ENCODE measurements around the gene SLC9A3. TPM values are rescaled to one million over a fixed set of nuclear protein-coding genes. Genes with fewer than 3 reads are reported as not detected.

Gene SLC9A3
- total RNA-seq, 2 donors from 2014 or later: 78.1 to 170 TPM

DNA sequence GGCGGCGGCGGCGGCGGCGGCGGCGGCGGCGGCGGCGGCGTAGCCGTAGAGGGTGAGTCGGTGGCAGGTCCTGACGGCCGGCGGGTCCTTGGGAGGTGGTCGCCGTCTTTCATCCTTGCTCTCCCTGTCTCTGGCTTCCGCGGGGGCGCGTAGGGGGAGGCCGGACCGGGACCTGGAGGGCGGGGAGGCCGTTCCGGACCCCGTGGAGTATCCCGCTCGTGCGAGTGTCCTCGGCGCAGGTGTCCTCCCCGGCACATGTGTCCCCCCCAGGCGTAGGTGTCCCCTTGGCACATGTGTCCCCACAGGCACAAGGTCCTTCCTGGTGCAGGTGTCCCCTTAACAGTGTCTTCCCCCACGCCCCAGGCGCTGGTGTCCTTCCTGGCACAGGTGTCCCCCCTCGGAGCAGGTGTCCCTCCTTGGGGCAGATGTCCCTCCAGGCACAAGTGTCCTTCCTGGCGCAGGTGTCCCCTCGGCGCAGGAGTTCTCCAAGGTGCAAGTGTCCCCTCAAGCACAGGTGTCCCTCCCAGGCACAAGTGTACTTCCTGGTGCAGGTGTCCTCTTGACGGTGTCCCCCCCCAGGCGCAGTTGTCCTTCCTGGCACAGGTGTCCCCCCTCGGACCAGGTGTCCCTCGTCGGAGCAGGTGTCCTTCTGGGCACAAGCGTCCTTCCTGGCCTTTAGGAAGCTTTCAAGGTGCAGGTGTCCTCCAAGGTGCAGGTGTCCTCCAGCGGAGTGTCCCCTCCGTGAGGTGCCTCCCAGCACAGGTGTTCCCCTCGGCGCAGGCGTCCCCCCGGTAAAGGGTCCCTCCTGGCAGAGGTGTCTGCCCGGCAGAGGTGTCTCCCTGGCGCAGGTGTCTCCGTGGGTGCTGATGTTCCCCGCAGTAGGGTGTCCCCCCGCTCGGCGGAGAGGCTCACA, 80.8 kb downstream of the SLC9A3 start:
- intact Hi-C loops (cut with DNase I, micrococcal nuclease): no loop called here
- DNase-seq: peak in 1 of 2 donors; percentile 43

DNA sequence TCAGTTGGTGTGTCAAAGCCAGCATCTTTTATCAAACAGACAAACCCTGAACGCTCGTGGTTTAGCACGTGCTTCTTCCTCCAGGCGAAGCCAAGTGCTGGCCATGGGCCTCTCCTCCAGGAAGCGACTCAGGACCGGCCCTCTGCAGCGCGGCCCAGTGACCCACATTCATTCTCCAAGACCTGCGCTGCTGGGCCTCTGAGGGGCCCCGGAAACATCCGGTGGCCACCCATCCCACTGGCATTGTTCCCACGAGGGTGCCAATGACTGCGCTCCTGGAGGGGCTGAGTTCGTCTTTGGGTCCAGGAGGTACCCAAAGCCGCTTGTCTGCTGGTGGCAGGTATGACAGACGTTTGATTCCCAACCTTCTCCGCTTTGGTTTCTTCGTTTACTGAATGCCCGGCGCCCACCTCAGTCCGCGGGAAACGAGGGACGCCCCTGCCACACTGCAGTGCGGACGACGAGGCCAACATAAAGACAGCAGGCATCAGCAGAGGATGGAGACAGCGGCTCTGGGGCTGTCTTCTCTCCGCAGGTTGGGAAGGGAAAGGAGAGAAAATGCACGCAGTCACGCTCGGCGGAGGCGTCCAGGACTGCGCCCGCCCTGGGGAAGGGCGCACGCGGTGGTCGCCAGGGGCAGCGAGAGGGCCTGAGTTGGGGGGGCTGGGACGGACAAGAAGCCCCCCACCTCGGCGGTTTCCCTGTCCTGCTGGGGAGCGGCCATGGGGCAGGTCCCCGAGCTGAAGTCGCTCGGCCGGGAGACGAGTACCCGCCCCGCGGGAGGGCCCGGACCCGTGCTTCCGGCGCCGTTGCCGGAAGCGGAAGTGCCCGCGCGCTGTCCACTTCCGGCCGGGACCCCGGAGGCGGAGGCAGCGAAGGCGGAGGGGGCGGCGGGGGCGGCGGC, 81.7 kb downstream of the SLC9A3 start, which contains the start of gene EXOC3:
Gene EXOC3, plus strand, starts transcription at position 842 of the 904 bp plus-strand sequence. CDS start 3,030 bp downstream, outside the sequence.
- intact Hi-C loops (cut with DNase I, micrococcal nuclease): no loop called here
- ATAC-seq: peak; percentile 93
- DNase-seq: peak; percentile 67 to 81

More for the DNA sequence above, 80.8 kb downstream of the SLC9A3 start:
- peak; percentile 43 for ATAC-seq

DNA sequence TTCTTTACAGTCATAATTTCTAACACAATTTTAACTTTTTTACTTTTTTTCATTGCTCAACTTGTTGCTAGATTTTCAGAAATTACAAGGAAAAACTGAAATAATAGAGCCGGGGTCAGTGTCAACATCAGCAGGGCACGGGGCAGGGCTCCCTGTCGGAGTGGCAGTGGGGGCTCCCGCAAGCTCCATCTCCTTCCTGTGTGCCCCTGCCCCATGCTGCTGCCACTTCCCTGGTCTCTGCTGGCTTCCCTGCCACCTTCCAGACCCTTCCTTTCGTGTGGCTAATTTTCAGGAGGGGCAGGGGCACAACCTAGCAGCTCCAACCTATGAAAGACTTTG, 82.3 kb downstream of the SLC9A3 start:
- ATAC-seq: no peak
- no peak for DNase-seq
- intact Hi-C loops (cut with DNase I, micrococcal nuclease): no loop called here

DNA sequence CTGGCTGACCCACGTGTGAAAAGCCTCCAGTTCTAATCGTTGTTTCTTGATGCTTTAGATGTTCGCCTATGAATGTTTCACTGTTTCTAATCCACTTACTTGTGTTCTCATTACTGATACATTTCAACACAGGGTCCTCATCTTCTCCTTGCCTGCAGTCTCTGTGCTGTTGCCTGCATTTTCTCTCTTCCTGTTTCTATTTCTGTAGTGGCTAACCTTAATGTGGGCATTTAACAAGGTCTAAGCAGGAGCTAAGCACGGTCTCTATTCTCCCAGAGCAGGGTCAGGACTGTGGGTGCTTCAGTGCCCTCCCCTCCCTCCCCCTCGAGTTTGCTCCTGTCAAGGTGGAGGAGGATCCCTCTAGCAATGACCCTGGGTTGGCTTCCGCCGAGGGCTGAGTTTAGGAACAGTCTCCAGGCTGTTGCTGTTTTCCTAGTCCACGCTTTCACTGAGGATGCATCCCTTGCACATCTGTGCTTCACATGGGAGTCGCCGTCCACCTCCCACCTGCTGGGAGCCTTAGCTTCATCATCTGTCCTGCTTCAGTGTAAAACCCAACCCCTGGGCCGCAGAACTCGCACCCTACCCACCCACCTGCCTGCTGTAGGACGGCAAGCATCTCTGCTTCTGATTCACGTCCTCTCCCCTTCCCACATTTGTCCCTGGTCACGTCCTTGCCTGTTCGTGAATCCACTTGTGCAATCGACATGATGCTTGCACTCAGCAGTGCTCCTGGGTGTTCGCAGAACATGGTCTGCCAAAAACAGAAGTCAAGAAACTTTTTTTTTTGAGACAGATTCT, 83.6 kb downstream of the SLC9A3 start:
- ATAC-seq (no peak), DNase-seq (peak in 1 of 2 donors; percentile 27)
- intact Hi-C loops (cut with DNase I, micrococcal nuclease): no loop called here

DNA sequence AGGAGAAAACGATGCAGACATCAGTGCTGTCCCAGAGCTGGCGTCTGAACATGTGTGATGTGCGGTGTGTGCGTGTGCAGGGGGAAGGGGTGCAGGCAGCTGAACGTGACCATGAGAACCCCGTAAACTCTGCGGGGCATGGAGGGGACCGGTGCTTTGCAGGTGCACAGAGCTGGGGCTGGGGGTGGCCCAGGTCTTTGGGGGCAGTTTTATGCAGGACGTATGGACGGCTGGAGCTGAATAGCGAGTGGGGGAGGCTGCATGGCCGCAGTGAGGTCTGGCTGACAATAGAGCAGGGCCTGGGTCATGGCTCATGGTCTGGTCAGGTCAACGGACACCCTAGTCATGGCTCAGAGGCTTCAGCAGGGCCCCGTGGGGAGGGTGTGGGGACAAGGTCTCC, 84.6 kb downstream of the SLC9A3 start:
- no peak for ATAC-seq
- intact Hi-C loops (cut with DNase I, micrococcal nuclease): loop anchor here in 1 of 2 donors (10.0 kb wide), 1 partner anchor 125 kb away; no protein-coding TSS in a partner anchor
- DNase-seq: peak in 1 of 2 donors; percentile 23

DNA sequence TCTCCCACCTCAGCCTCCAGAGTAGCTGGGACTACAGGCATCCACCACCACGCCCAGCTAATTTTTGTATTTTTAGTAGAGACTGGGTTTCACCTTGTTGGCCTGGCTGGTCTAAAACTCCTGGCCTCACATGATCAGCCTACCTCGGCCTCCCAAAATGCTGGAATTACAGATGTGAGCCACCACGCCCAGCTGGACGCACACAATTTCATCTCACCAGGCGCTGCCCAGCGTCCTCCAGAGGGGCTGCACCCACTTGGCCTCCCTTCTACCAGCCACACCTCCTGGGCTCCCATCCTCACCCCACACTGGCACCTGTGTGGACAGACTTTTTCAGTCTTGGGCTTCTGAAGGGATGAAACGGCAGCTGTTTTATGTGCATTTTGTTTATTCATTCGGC, 85.1 kb downstream of the SLC9A3 start:
- ATAC-seq (no peak), DNase-seq (peak in 1 of 2 donors; percentile 15)
- intact Hi-C loops (cut with DNase I, micrococcal nuclease): loop anchor here in 1 of 2 donors (10.0 kb wide), 1 partner anchor 124 kb away; no protein-coding TSS in a partner anchor

DNA sequence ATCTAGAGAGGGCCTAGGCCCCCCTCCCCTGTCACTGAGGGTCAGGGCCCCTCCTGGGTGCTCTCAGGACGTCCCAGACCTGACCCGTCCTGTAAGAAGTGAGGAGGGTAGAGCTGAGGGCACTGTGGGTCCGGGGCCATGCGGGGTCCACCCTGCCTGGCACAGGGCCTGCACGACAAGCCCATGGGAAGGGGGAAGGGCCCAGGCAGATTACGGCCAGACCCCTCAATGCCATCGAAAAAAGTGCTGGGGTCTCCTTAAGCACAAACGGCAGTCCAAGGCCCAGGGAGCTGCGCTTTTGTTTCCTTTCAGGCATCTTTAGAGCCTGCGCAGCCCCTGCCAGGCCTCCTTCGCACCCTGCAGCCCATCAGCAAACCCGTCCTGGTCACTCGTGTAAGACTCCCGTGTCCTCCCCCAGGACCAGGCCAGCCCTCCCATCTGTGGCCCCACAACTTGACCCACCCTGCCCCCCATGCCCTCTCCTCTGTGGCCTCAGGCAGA, 85.7 kb downstream of the SLC9A3 start:
- ATAC-seq (no peak), DNase-seq (peak in 1 of 2 donors; percentile 20)
- intact Hi-C loops (cut with DNase I, micrococcal nuclease): loop anchor here in 1 of 2 donors (10.0 kb wide), 1 partner anchor 124 kb away; no protein-coding TSS in a partner anchor

DNA sequence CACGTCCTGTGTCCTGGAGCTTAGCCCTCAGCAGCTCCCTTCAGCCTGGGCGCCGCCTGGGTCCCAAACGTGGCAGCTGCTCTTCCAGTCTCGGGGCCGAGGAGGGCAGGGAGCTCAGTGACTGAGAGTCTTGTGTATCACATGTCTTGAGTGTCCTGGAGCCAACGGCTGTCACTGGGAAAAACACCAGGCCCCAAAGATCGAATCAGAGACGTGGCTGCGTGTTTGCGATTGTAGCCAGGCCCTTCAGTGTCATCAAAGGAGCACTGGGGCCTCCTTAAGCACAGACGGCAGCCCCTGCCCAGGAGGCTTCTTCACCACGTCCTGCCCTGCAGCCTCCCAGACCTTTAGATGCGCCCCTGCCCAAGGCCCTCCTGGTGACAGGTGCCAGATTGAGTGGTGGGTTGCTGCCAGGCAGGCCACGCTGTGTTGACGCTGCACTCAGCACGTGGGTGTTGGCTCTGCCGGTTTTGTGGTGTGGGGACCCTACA, 86.9 kb downstream of the SLC9A3 start:
- intact Hi-C loops (cut with DNase I, micrococcal nuclease): loop anchor here in 1 of 2 donors (10.0 kb wide), 1 partner anchor 123 kb away; no protein-coding TSS in a partner anchor
- peak in 1 of 2 donors; percentile 17 for DNase-seq

DNA sequence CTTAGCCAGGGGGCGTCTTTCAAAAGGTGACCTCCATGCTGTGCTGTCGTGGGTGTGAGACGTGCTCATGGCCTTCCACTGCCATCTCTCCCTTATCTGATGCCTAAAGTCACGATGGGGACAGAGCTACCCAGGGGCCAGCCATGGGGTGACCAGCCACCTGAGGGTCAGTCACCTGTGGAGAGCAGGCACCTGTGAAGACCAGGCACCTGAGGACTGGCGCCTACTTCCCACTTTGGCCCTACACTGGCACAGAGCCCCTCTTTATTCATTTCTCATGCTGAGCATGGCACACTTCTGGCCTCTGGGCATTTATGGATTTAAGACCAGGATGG, 87.6 kb downstream of the SLC9A3 start:
- no peak for DNase-seq
- intact Hi-C loops (cut with DNase I, micrococcal nuclease): loop anchor here in 1 of 2 donors (10.0 kb wide), 1 partner anchor 122 kb away; no protein-coding TSS in a partner anchor
- no peak for ATAC-seq

More for the DNA sequence above, 86.9 kb downstream of the SLC9A3 start:
- ATAC-seq: no peak

DNA sequence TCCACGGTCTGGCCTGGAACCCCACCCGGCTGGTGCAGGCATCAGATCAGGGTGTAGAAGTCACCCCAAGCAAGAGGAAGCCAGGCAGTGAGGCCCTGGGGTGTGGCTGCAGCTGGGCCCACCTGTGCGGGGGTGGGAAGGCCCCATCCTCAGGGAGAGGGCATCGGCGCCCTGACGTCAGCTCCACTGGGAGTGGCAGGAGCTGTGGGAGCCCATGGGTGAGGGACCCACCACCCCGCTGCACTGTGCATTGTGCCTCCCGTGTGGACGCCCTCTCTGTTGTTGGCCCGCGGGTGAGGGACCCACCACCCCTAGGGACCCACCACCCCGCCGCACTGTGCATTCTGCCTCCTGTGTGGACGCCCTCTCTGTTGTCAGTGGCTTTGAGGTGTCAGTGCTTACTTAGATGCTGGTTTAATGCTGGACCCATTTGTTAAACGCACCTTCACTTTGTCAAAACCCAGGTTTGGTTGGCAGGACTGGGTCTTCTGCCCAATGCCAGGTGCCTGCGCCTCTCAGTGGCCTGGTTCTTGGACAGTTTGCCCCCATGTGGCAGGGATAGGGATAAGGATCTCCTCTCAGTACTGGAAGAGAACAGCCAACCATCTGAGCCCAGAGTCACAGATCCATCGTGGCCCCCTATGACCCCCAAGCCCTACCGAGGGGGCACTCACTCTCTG, 88.1 kb downstream of the SLC9A3 start:
- intact Hi-C loops (cut with DNase I, micrococcal nuclease): loop anchor here in 1 of 2 donors (10.0 kb wide), 1 partner anchor 121 kb away; no protein-coding TSS in a partner anchor
- DNase-seq: peak in 1 of 2 donors; percentile 22
- peak; percentile 76 for ATAC-seq

DNA sequence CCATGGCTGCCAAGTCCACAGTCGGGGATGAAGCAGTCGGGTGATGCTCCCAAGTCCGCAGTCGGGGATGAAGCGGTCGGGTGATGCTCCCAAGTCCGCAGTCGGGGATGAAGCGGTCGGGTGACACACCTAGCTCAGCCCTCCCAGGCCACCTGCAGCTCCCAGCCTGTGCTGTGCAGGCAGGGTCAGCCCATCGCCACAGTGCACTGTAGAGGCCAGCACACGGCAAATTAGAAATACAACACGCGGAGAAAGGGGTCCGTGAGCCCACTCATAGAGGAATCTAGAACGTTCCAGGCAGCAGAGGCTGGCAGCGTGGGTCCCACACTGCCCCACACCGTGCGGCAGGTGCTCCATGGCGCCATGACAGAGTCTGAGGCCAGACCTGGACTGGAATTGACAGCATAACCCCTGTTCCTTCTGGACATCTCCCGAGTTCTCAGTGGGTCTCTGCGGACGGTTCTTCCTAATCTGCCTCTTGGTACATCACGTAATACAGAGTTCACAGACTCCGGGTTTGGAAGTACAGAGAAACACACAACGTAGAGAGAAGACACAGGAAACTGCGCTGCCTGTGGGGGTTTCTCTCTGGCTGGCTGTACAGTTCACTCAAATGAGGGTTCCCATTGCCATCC, 89.0 kb downstream of the SLC9A3 start:
- intact Hi-C loops (cut with DNase I, micrococcal nuclease): loop anchor here in 1 of 2 donors (10.0 kb wide), 1 partner anchor 120 kb away; no protein-coding TSS in a partner anchor
- ATAC-seq (no peak), DNase-seq (peak in 1 of 2 donors; percentile 11)

DNA sequence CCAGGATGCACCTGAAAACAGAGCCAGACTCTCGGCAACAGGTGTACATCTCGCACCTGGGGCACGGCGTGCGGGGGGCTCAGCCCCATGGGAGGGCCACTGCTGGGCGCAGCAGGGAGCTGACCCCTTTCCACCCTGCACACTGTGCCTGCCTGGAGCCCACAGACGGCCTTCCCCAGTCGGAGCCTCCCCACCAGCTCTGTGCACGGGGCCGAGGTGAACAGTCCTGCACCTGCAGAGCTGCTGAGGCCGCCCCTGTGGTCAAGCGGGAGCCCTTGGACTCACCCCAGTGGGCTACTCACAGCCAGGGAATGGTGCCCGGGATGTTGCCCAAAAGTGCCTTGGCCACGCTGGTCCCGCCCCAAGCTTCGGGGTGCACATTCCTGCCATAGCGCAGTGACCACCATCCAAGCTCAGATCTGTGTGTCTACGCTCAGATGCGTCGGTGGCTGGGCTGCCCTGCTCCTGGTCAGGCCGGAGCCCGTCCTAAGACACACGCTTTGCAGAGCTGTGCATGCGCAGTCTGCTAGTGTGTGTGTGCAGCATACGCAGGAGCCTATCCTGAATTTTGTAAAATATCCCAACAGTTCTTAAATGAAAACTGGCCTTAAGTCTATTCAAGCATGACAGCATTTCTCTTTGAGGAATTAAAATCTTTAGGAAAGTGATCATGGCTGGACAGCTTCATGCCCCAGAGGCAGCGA, 89.7 kb downstream of the SLC9A3 start:
- peak in 1 of 2 donors; percentile 19 for DNase-seq
- no peak for ATAC-seq
- intact Hi-C loops (cut with DNase I, micrococcal nuclease): loop anchor here in 1 of 2 donors (10.0 kb wide), 1 partner anchor 120 kb away; no protein-coding TSS in a partner anchor

DNA sequence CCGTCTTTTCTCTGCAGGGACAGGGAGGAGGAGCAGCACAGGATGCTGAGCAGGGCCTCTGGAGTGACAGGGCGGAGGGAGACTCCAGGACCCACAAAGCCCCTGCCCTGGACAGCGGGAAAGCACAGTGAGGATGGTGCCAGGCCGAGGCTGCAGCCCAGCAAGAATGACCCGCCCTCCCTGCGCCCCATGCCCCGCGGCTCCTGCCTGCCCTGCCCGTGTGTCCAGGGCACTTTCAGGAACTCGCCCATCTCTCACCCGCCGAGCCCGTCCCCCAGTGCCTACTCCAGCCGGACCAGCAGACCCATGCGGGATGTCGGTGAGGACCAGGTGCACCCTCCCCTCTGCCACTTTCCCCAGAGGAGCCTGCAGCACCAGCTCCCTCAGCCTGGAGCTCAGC, 90.4 kb downstream of the SLC9A3 start:
- intact Hi-C loops (cut with DNase I, micrococcal nuclease): loop anchor here in 1 of 2 donors (10.0 kb wide), 1 partner anchor 119 kb away; no protein-coding TSS in a partner anchor
- DNase-seq (no peak), ATAC-seq (no peak)

DNA sequence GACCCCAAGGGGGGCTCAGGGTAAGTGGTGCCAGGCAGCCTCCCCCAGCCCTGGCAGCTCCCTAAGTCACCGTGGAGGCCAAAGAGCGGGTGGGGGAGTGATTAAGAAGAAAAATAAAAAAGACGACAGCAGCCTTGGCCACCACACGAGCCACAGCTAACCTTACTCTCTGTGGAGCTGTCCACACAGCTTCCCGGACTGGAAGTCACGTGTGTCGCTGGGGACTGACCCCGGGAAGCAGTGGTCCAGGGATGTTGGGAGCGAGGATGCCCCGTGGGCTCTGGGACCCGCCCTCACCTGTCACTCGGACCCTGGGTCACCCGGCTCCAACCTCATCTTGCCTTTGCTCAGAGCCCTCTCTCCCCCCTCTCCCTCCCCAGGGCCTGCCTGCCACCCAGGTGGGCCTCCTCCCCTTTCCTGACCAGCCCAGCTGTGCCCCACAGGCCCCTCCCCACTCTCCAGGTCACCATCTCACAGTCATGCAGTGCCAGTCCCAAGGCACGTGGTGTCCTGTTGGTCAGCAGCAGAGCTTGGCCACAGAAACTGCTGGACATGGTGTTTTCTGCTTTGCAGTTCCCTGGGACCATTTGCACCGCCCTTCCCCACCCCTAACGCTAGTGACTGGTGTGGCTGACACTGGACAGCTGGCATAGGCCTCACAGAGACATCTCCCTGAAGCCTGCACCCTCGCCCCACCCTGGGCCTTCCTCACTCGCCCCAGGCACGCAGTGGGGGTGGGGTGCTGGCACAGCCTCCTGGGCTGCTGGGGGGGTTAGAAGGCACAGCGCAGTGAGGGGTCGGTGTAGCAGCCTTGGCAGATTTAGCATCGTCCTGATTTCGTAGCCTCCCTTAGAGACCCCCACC, 91.1 kb downstream of the SLC9A3 start:
- peak in 1 of 2 donors; percentile 20 for DNase-seq
- ATAC-seq: no peak
- intact Hi-C loops (cut with DNase I, micrococcal nuclease): loop anchor here in 1 of 2 donors (10.0 kb wide), 1 partner anchor 118 kb away; no protein-coding TSS in a partner anchor

Data from left colon (tissue), 2 donors.